Large intestine (tissue), 3 donors: Measurements from ENCODE around the gene NEURL1. TPM values are rescaled to one million over a fixed set of nuclear protein-coding genes. Genes with fewer than 3 reads are reported as not detected.

ENCODE experiments used
- DNase-seq, 2 donors: peaks; one replicate each; pipeline versions ENCODE4 v3.0.0 to v3.0.0-alpha.2; 2013
- H3K27ac ChIP-seq: one replicate; pipeline ENCODE4 v1.5.1; 2013; ENCODE audit warnings: low read length
- H3K27me3 ChIP-seq: 2 replicates; pipeline ENCODE4 v1.6.1; 2013; ENCODE audit warnings: low read length; ENCODE audit not compliant: control insufficient read depth, insufficient read depth
- H3K36me3 ChIP-seq: 2 replicates; pipeline ENCODE4 v1.6.1; 2013; ENCODE audit warnings: low read length; ENCODE audit not compliant: control insufficient read depth, insufficient read depth
- H3K4me1 ChIP-seq: one replicate; pipeline ENCODE4 v1.6.1; 2013; ENCODE audit warnings: low read length; ENCODE audit not compliant: control insufficient read depth, insufficient read depth
- H3K4me3 ChIP-seq: one replicate; pipeline ENCODE4 v1.5.1; 2013; ENCODE audit warnings: low read length
- H3K9me3 ChIP-seq: one replicate; pipeline ENCODE4 v1.6.1; 2013; ENCODE audit warnings: mild to moderate bottlenecking, low read depth, low read length, moderate library complexity; ENCODE audit not compliant: control insufficient read depth
- WGBS: methylation state at CpG from one replicate; pipeline ENCODE4 v1.1.5; 2013; ENCODE audit warnings: low lambda C conversion rate; ENCODE audit not compliant: insufficient coverage; 5-methylcytosine and 5-hydroxymethylcytosine counted together
- polyA plus RNA-seq: library from polyadenylated mRNA; unstranded; fragments of 120-200 nt; gene quantifications from one replicate; pipeline ENCODE4 v1.2.1, GENCODE V29; 2013

NEURL1 gene
- polyA plus RNA-seq, 1 donor, result 34.9 TPM

- Histone ChIP-seq H3K36me3 (no peaks in the 10 kb centered on the region), H3K9me3 (no peaks in the 10 kb centered on the region), H3K4me1 (peaks cover 6% of the 10 kb centered on the region), H3K27ac (peak overlapping the region; percentile 7), H3K27me3 (no peaks in the 10 kb centered on the region), H3K4me3 (peak overlapping the region; percentile 34)
- WGBS, result no CpG with 5 or more reads among the region's 11 CpGs
- no peak for DNase-seq
Measured at GRCh38 chr10:103555712-103556111, 62.2 kb downstream of the NEURL1 start.

- Histone ChIP-seq H3K27me3 (no peaks in the 10 kb centered on the region), H3K4me3 (peak overlapping the region; percentile 34), H3K27ac (peak overlapping the region; percentile 23), H3K4me1 (peaks cover 6% of the 10 kb centered on the region), H3K9me3 (peaks cover 3% of the 10 kb centered on the region), H3K36me3 (no peaks in the 10 kb centered on the region)
- 100% methylated on average over 2 of the region's 12 CpGs for WGBS
- no peak for DNase-seq
Measured at GRCh38 chr10:103556383-103557007, 63.0 kb downstream of the NEURL1 start.

GRCh38 chr10:103557455-103557854 lies 64.0 kb downstream of the NEURL1 start:
- Histone ChIP-seq H3K4me3 (no peak overlapping the region), H3K36me3 (no peaks in the 10 kb centered on the region), H3K27me3 (no peaks in the 10 kb centered on the region), H3K9me3 (peaks cover 3% of the 10 kb centered on the region), H3K27ac (peak overlapping the region; percentile 19), H3K4me1 (peaks cover 6% of the 10 kb centered on the region)
- DNase-seq, result no peak
- WGBS, result no CpG with 5 or more reads among the region's 10 CpGs

- Histone ChIP-seq H3K36me3 (no peaks in the 10 kb centered on the region), H3K4me3 (no peak overlapping the region), H3K27me3 (no peaks in the 10 kb centered on the region), H3K27ac (no peak overlapping the region), H3K9me3 (peaks cover 3% of the 10 kb centered on the region), H3K4me1 (peaks cover 6% of the 10 kb centered on the region)
- WGBS, result no CpG with 5 or more reads among the region's 9 CpGs
- DNase-seq, result no peak
Measured at GRCh38 chr10:103558911-103559310, 65.4 kb downstream of the NEURL1 start.

- WGBS, result no CpG with 5 or more reads among the region's 9 CpGs
- Histone ChIP-seq H3K27ac (no peak overlapping the region), H3K4me3 (no peak overlapping the region), H3K36me3 (no peaks in the 10 kb centered on the region), H3K4me1 (peaks cover 10% of the 10 kb centered on the region), H3K9me3 (peaks cover 3% of the 10 kb centered on the region), H3K27me3 (no peaks in the 10 kb centered on the region)
- DNase-seq, result no peak
Measured at GRCh38 chr10:103559776-103560175, 66.3 kb downstream of the NEURL1 start.

GRCh38 chr10:103560886-103561285 lies 67.4 kb downstream of the NEURL1 start:
- H3K9me3 ChIP-seq, result peaks cover 3% of the 10 kb centered on the region
- no peaks in the 10 kb centered on the region for H3K27me3 ChIP-seq
- DNase-seq, result no peak
- no peaks in the 10 kb centered on the region for H3K36me3 ChIP-seq
- no peak overlapping the region for H3K4me3 ChIP-seq
- H3K4me1 ChIP-seq, result peaks cover 10% of the 10 kb centered on the region
- no peak overlapping the region for H3K27ac ChIP-seq
- WGBS, result no CpG with 5 or more reads among the region's 7 CpGs

GRCh38 chr10:103562383-103562782 lies 68.9 kb downstream of the NEURL1 start:
- H3K36me3 ChIP-seq, result no peaks in the 10 kb centered on the region
- no peak overlapping the region for H3K27ac ChIP-seq
- no peak overlapping the region for H3K4me3 ChIP-seq
- H3K4me1 ChIP-seq, result peaks cover 12% of the 10 kb centered on the region
- H3K27me3 ChIP-seq, result no peaks in the 10 kb centered on the region
- peaks cover 3% of the 10 kb centered on the region for H3K9me3 ChIP-seq
- no CpG with 5 or more reads among the region's 4 CpGs for WGBS
- DNase-seq, result no peak

- DNase-seq, result no peak
- H3K36me3 ChIP-seq, result no peaks in the 10 kb centered on the region
- peaks cover 3% of the 10 kb centered on the region for H3K9me3 ChIP-seq
- no peak overlapping the region for H3K27ac ChIP-seq
- H3K4me1 ChIP-seq, result peaks cover 14% of the 10 kb centered on the region
- no peaks in the 10 kb centered on the region for H3K27me3 ChIP-seq
- H3K4me3 ChIP-seq, result no peak overlapping the region
- no CpG with 5 or more reads among the region's 7 CpGs for WGBS
Measured at GRCh38 chr10:103563231-103564115, 70.0 kb downstream of the NEURL1 start.

- no peak overlapping the region for H3K4me3 ChIP-seq
- peaks cover 3% of the 10 kb centered on the region for H3K9me3 ChIP-seq
- H3K4me1 ChIP-seq, result peaks cover 14% of the 10 kb centered on the region
- no peaks in the 10 kb centered on the region for H3K27me3 ChIP-seq
- DNase-seq, result no peak
- WGBS, result no CpG with 5 or more reads among the region's 7 CpGs
- no peak overlapping the region for H3K27ac ChIP-seq
- H3K36me3 ChIP-seq, result no peaks in the 10 kb centered on the region
Measured at GRCh38 chr10:103564116-103564501, 70.6 kb downstream of the NEURL1 start.

GRCh38 chr10:103564776-103565520 lies 71.4 kb downstream of the NEURL1 start:
- Histone ChIP-seq H3K36me3 (no peaks in the 10 kb centered on the region), H3K4me1 (peaks cover 14% of the 10 kb centered on the region), H3K27me3 (no peaks in the 10 kb centered on the region), H3K27ac (no peak overlapping the region), H3K9me3 (peaks cover 3% of the 10 kb centered on the region), H3K4me3 (no peak overlapping the region)
- DNase-seq, result peak in 1 of 2 donors; percentile 60
- WGBS, result no CpG with 5 or more reads among the region's 12 CpGs
